OCI-LY1 (cell line): Measurements from ENCODE around the gene SETDB2.
A peak's percentile ranks its signal among the peaks of the same experiment; 100 is the strongest.

Source experiments
- H2AFZ ChIP-seq: fragments of 200-600 bp; sonication (generic), shearing (Covaris generic); 2 replicates; pipeline ENCODE4 v1.6.0; 2014; ENCODE audit warnings: antibody characterized with exemption, mild to moderate bottlenecking, low read length
- H3F3A ChIP-seq: fragments of 200-600 bp; sonication (generic), shearing (Covaris generic); 2 replicates; pipeline ENCODE4 v1.6.0; 2014; ENCODE audit warnings: mild to moderate bottlenecking, antibody characterized with exemption, low read length, moderate library complexity; ENCODE audit not compliant: insufficient read depth
- H3K27ac ChIP-seq: fragments of 200-600 bp; sonication (generic); 2 replicates; pipeline ENCODE4 v1.5.1; 2014; ENCODE audit warnings: low read length, mixed run types, mild to moderate bottlenecking, low read depth; ENCODE audit not compliant: poor library complexity, severe bottlenecking
- H3K27me3 ChIP-seq: fragments of 200-600 bp; sonication (generic); 2 replicates; pipeline ENCODE4 v1.6.0; 2014; ENCODE audit warnings: antibody characterized with exemption, mild to moderate bottlenecking, low read length, moderate library complexity; ENCODE audit not compliant: insufficient read depth
- H3K36me3 ChIP-seq: fragments of 200-600 bp; sonication (generic); 2 replicates; pipeline ENCODE4 v1.6.1; 2014; ENCODE audit warnings: mild to moderate bottlenecking, antibody characterized with exemption, low read length, moderate library complexity, mixed read lengths; ENCODE audit not compliant: insufficient read depth
- H3K4me1 ChIP-seq: fragments of 200-600 bp; sonication (generic); 2 replicates; pipeline ENCODE4 v1.5.1; 2014; ENCODE audit warnings: mild to moderate bottlenecking, low read length, moderate library complexity; ENCODE audit not compliant: insufficient read depth, severe bottlenecking
- H3K4me2 ChIP-seq: fragments of 200-600 bp; sonication (generic), shearing (Covaris generic); 2 replicates; pipeline ENCODE4 v1.6.1; 2014; ENCODE audit warnings: low read length
- H3K4me3 ChIP-seq: fragments of 200-600 bp; sonication (generic); 2 replicates; pipeline ENCODE4 v1.5.1; 2014; ENCODE audit warnings: low read length, low read depth, mild to moderate bottlenecking, mixed read lengths; ENCODE audit not compliant: poor library complexity, severe bottlenecking
- H3K79me2 ChIP-seq: fragments of 200-600 bp; shearing (Covaris generic); 2 replicates; pipeline ENCODE4 v1.6.1; 2016; ENCODE audit warnings: mixed run types, low read length, mixed read lengths; ENCODE audit not compliant: insufficient read depth
- H3K9ac ChIP-seq: fragments of 200-600 bp; sonication (generic), shearing (Covaris generic); 2 replicates; pipeline ENCODE4 v1.6.1; 2014; ENCODE audit warnings: mild to moderate bottlenecking, low read length, mixed read lengths
- H3K9me2 ChIP-seq: fragments of 200-600 bp; sonication (generic), shearing (Covaris generic); 2 replicates; pipeline ENCODE4 v1.6.1; 2014; ENCODE audit warnings: low read depth, mild to moderate bottlenecking, low read length, mixed read lengths
- H3K9me3 ChIP-seq: fragments of 200-600 bp; shearing (Covaris generic); 2 replicates; pipeline ENCODE4 v1.6.1; 2014; ENCODE audit warnings: low read length, mixed read lengths
- H4K20me1 ChIP-seq: fragments of 200-600 bp; sonication (generic), shearing (Covaris generic); 2 replicates; pipeline ENCODE4 v1.6.0; 2016; ENCODE audit warnings: mild to moderate bottlenecking, low read length; ENCODE audit not compliant: insufficient read depth
- EZH2 ChIP-seq: fragments of 200-600 bp; sonication (generic), shearing (Covaris generic); IDR thresholded peaks from 2 replicates; pipeline ENCODE4 v1.8.0; 2017; ENCODE audit warnings: borderline replicate concordance, mixed run types, mild to moderate bottlenecking, antibody characterized with exemption, low read length, moderate library complexity, mixed read lengths
- TF ChIP-seq, protein P1 (sequence below): fragments of 200-600 bp; sonication (generic), shearing (Covaris generic); IDR thresholded peaks from 2 replicates; pipeline ENCODE4 v1.5.1; 2017; ENCODE audit warnings: mild to moderate bottlenecking, antibody characterized with exemption, low read length, moderate library complexity, mixed read lengths

SETDB2 gene

DNA sequence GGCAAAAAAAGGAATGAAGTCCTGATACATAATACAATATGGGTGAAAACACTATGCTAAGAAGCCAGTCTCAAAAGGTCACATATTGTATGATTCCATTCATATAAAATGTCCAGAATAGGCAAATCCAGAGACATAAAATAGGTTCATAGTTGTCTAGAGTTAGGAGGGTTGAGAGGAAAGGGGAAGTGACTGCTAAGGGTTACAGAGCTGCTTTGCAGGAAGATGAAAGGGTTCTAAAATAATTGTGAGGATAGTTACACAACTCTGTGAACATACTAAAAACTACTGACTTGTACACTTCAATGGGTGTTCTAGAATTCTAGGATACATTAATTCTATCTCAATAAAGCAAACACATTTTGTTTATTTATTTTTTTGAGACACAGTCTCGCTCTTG, 25.9 kb upstream of the SETDB2 start:
- no peak overlapping the region for H2AFZ ChIP-seq

DNA sequence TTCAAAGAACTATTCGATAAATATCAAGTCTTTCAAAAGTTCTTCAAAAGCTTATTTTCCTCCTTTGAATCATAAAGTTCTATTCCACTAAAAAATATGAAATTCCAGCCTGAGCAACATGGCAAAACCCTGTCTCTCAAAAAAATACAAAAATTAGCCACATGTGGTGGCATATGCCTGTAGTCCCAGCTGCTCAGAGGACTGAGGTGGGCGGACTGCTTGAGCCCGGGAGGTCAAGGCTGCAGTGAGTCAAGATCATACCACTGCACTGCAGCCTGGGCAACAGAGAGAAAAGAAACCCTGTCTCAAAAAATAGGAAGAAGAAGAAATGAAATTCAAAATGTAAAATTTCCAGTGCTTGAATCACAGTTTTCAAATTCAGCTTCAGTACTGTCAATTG, 24.8 kb upstream of the SETDB2 start:
- Histone ChIP-seq H3K9ac (no peak overlapping the region), H4K20me1 (no peaks in the 10 kb centered on the region), H3K27ac (peak overlapping the region; percentile 75), H3K9me2 (no peaks in the 10 kb centered on the region), H3K4me1 (peaks cover 55% of the 10 kb centered on the region), H3K36me3 (no peaks in the 10 kb centered on the region), H3K4me2 (no peak overlapping the region; the same call in 1 of the 2 replicates), H3K9me3 (no peaks in the 10 kb centered on the region), H3K79me2 (no peaks in the 10 kb centered on the region), H3F3A (0 out of 2 replicates have a peak, but pooled peaks cover 4% of the 10 kb centered on the region), H2AFZ (no peak overlapping the region), H3K27me3 (no peaks in the 10 kb centered on the region), H3K4me3 (no peak overlapping the region)
- no peak for TF ChIP-seq EZH2
- TF ChIP-seq, protein P1, sequence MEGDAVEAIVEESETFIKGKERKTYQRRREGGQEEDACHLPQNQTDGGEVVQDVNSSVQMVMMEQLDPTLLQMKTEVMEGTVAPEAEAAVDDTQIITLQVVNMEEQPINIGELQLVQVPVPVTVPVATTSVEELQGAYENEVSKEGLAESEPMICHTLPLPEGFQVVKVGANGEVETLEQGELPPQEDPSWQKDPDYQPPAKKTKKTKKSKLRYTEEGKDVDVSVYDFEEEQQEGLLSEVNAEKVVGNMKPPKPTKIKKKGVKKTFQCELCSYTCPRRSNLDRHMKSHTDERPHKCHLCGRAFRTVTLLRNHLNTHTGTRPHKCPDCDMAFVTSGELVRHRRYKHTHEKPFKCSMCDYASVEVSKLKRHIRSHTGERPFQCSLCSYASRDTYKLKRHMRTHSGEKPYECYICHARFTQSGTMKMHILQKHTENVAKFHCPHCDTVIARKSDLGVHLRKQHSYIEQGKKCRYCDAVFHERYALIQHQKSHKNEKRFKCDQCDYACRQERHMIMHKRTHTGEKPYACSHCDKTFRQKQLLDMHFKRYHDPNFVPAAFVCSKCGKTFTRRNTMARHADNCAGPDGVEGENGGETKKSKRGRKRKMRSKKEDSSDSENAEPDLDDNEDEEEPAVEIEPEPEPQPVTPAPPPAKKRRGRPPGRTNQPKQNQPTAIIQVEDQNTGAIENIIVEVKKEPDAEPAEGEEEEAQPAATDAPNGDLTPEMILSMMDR: no peak

More for the DNA sequence above, 25.9 kb upstream of the SETDB2 start:
- no peaks in the 10 kb centered on the region for H3K36me3 ChIP-seq
- 0 out of 2 replicates have a peak, but pooled peaks cover 4% of the 10 kb centered on the region for H3F3A ChIP-seq
- TF ChIP-seq EZH2: no peak
- TF ChIP-seq, protein P1: no peak
- H3K4me1 ChIP-seq: peaks cover 55% of the 10 kb centered on the region
- H4K20me1 ChIP-seq: no peaks in the 10 kb centered on the region
- peak overlapping the region; percentile 2 for H3K4me3 ChIP-seq
- H3K9me2 ChIP-seq: no peaks in the 10 kb centered on the region
- no peak overlapping the region; the same call in 1 of the 2 replicates for H3K9ac ChIP-seq
- H3K79me2 ChIP-seq: no peaks in the 10 kb centered on the region
- H3K27ac ChIP-seq: peak overlapping the region; percentile 75
- no peaks in the 10 kb centered on the region for H3K27me3 ChIP-seq
- H3K4me2 ChIP-seq: peak overlapping the region; percentile 41
- H3K9me3 ChIP-seq: no peaks in the 10 kb centered on the region

DNA sequence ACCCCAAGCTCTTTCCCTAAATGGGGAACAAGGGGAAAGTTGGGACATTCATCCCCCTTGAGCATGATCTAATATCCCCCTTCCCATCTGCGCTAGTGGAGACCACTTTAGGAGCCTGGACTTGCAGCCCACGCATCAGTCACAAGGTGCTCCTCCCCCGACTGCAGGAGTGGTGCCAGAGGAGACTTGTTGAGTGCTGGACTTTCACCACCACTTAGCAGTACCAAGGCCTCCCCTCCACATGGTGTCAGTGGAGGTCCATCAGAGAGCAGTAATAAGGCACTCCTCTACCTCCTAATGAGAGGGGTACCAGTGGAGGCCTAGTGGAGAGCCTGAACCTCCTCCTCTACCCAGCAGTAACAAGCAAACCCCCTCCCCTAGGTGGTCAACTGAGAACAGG, 22.7 kb upstream of the SETDB2 start:
- H3K9me3 ChIP-seq: no peaks in the 10 kb centered on the region
- H3K27ac ChIP-seq: peak overlapping the region; percentile 15
- no peaks in the 10 kb centered on the region for H4K20me1 ChIP-seq
- TF ChIP-seq EZH2: no peak
- TF ChIP-seq, protein P1: peak; percentile 78
- no peaks in the 10 kb centered on the region for H3K9me2 ChIP-seq
- H3K36me3 ChIP-seq: no peaks in the 10 kb centered on the region
- peaks cover 46% of the 10 kb centered on the region for H3K4me1 ChIP-seq
- H2AFZ ChIP-seq: no peak overlapping the region
- H3K27me3 ChIP-seq: no peaks in the 10 kb centered on the region
- H3K4me3 ChIP-seq: no peak overlapping the region
- H3K79me2 ChIP-seq: no peaks in the 10 kb centered on the region
- 0 out of 2 replicates have a peak, but pooled peaks cover 4% of the 10 kb centered on the region for H3F3A ChIP-seq
- peak overlapping the region; percentile 34; the same call in 1 of the 2 replicates for H3K4me2 ChIP-seq
- H3K9ac ChIP-seq: no peak overlapping the region
